HG02970 (cell line): ENCODE data around the gene AKAP6.
"Not testable (repeated sequence)": the region's sequence is repeated elsewhere in the genome, so short reads cannot be mapped to it uniquely, and the experiment has no call there.

ENCODE experiments used
- ATAC-seq: cut with Tn5 transposase; IDR thresholded peaks from one replicate; pipeline ENCODE4 v1.9.1; 2021; ENCODE audit warnings: mild to moderate bottlenecking, moderate library complexity, moderate number of reproducible peaks; ENCODE audit not compliant: unreplicated experiment, low FRiP score

Gene AKAP6

GRCh38 chr14:32567543-32568384 lies 238.7 kb downstream of the AKAP6 start:
- no peak for ATAC-seq

GRCh38 chr14:32571551-32571950 lies 242.5 kb downstream of the AKAP6 start:
- ATAC-seq = no peak

GRCh38 chr14:32571995-32572866 lies 243.1 kb downstream of the AKAP6 start:
- no peak for ATAC-seq

GRCh38 chr14:32572867-32573150 lies 243.7 kb downstream of the AKAP6 start:
- no peak for ATAC-seq

GRCh38 chr14:32574269-32574668 lies 245.2 kb downstream of the AKAP6 start:
- no peak for ATAC-seq

GRCh38 chr14:32576088-32576795 lies 247.1 kb downstream of the AKAP6 start:
- no peak for ATAC-seq

- ATAC-seq = no peak
Observed at GRCh38 chr14:32576977-32577376, 247.9 kb downstream of the AKAP6 start.

- no peak for ATAC-seq
Observed at GRCh38 chr14:32578181-32578580, 249.1 kb downstream of the AKAP6 start.

- not testable (repeated sequence) for ATAC-seq
Observed at GRCh38 chr14:32583427-32583826, 254.3 kb downstream of the AKAP6 start.

GRCh38 chr14:32584079-32584478 lies 255.0 kb downstream of the AKAP6 start:
- ATAC-seq = no peak

- ATAC-seq = no peak
Observed at GRCh38 chr14:32587461-32587860, 258.4 kb downstream of the AKAP6 start.

GRCh38 chr14:32588448-32589320 lies 259.6 kb downstream of the AKAP6 start:
- no peak for ATAC-seq

GRCh38 chr14:32590157-32590556 lies 261.1 kb downstream of the AKAP6 start:
- ATAC-seq = no peak

- no peak for ATAC-seq
Observed at GRCh38 chr14:32593290-32593942, 264.3 kb downstream of the AKAP6 start.

GRCh38 chr14:32594766-32595165 lies 265.7 kb downstream of the AKAP6 start:
- no peak for ATAC-seq

- ATAC-seq = no peak
Observed at GRCh38 chr14:32595497-32595896, 266.4 kb downstream of the AKAP6 start.

- ATAC-seq = no peak
Observed at GRCh38 chr14:32596390-32596789, 267.3 kb downstream of the AKAP6 start.

GRCh38 chr14:32597771-32598170 lies 268.7 kb downstream of the AKAP6 start:
- no peak for ATAC-seq

- no peak for ATAC-seq
Observed at GRCh38 chr14:32601069-32601468, 272.0 kb downstream of the AKAP6 start.

- no peak for ATAC-seq
Observed at GRCh38 chr14:32601906-32602305, 272.8 kb downstream of the AKAP6 start.
